IgD-negative memory B cell (primary cell): ENCODE results near the gene PLPP6. TPM values are rescaled to one million over a fixed set of nuclear protein-coding genes. Genes with fewer than 3 reads are reported as not detected.

Experiments
- H3K27ac Mint-ChIP-seq, 3 donors: one replicate each; pipeline ENCODE4 v1.8.0; 2020 to 2022; ENCODE audit warnings: mild to moderate bottlenecking in 3 of 3, mixed read lengths in 3 of 3, moderate library complexity in 1 of 3
- H3K27me3 Mint-ChIP-seq: one replicate; pipeline ENCODE4 v1.8.0; 2021; ENCODE audit warnings: mixed read lengths
- H3K36me3 Mint-ChIP-seq: one replicate; pipeline ENCODE4 v1.8.0; 2020; ENCODE audit warnings: mild to moderate bottlenecking, mixed read lengths
- H3K4me1 Mint-ChIP-seq, 3 donors: one replicate each; pipeline ENCODE4 v1.8.0; 2020 to 2022; ENCODE audit warnings: mixed read lengths in 3 of 3, mild to moderate bottlenecking in 1 of 3
- H3K4me3 Mint-ChIP-seq, 4 donors: one replicate each; pipeline ENCODE4 v1.8.0; 2020 to 2022; ENCODE audit warnings: mild to moderate bottlenecking in 4 of 4, mixed read lengths in 4 of 4, moderate library complexity in 3 of 4
- H3K9me3 Mint-ChIP-seq, 3 donors: one replicate each; pipeline ENCODE4 v1.8.0; 2020 to 2021; ENCODE audit warnings: mixed read lengths in 3 of 3, mild to moderate bottlenecking in 1 of 3
- polyA plus RNA-seq: library from polyadenylated mRNA; unstranded; fragments of 300-500 nt; fragmentation: Illumina TruSeq; gene quantifications from one replicate; pipeline ENCODE4 v1.2.3, GENCODE V29; 2021

The PLPP6 gene
- 2.2 TPM for polyA plus RNA-seq

DNA sequence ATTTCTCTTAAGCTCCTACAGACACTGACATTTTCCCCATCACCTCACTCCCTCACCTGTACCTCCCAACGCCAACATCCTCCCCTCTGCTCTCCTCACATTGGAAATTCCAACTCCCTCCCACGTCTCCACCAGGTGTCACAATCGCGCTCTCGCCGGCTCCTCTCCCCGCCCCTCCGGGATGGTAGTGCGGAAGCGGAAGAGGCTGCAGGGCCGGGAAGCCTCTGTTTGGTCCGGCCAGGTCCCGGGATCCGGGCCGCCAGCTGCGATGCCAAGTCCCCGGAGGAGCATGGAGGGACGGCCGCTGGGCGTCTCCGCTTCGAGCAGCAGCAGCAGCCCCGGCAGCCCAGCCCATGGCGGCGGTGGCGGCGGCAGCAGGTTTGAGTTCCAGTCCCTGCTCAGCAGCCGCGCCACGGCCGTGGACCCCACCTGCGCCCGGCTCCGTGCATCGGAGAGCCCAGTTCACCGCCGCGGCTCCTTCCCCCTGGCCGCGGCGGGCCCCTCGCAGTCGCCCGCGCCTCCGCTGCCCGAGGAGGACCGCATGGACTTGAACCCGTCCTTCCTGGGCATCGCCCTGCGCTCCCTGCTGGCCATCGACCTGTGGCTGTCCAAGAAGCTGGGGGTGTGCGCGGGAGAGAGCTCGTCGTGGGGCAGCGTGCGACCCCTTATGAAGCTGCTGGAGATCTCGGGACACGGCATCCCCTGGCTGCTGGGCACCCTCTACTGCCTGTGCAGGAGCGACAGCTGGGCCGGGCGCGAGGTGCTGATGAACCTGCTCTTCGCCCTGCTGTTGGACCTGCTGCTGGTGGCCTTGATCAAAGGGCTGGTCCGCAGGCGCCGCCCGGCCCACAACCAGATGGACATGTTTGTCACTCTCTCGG, at the start of gene PLPP6:
Gene PLPP6 (plus strand): TSS at position 187 of the 881 bp plus-strand sequence. CDS start 82 bp downstream, at position 269.
- H3K36me3 Mint-ChIP-seq = no peaks in the 10 kb centered on the region
- peaks cover 12% of the 10 kb centered on the region for H3K27me3 Mint-ChIP-seq
- peaks cover 0 to 1% (median 0%) of the 10 kb centered on the region in 3 donors for H3K9me3 Mint-ChIP-seq
- H3K27ac Mint-ChIP-seq = peak within 1 kb of the TSS; percentile 49 to 91 (median 88)
- H3K4me1 Mint-ChIP-seq = peaks cover 46 to 47% (median 47%) of the 10 kb centered on the region in 3 donors
- peak within 1 kb of the TSS; percentile 90 to 100 (median 97) for H3K4me3 Mint-ChIP-seq

- Mint-ChIP-seq H3K27me3 (peaks cover 2% of the 10 kb centered on the region), H3K9me3 (no peaks in the 10 kb centered on the region), H3K4me3 (no peak overlapping the region), H3K27ac (peak overlapping the region in 1 of 3 donors; percentile 16), H3K36me3 (no peaks in the 10 kb centered on the region), H3K4me1 (no peaks in the 10 kb centered on the region)
These were observed 47.5 kb upstream of the PLPP6 start for GRCh38 chr9:4614627-4615026.

- peaks cover 2% of the 10 kb centered on the region for H3K27me3 Mint-ChIP-seq
- H3K36me3 Mint-ChIP-seq = no peaks in the 10 kb centered on the region
- H3K4me1 Mint-ChIP-seq = peaks cover 0 to 3% (median 0%) of the 10 kb centered on the region in 3 donors
- H3K9me3 Mint-ChIP-seq = no peaks in the 10 kb centered on the region
- H3K27ac Mint-ChIP-seq = peak overlapping the region in 1 of 3 donors; percentile 16
- no peak overlapping the region for H3K4me3 Mint-ChIP-seq
These were observed 46.8 kb upstream of the PLPP6 start for GRCh38 chr9:4615251-4615650.

DNA sequence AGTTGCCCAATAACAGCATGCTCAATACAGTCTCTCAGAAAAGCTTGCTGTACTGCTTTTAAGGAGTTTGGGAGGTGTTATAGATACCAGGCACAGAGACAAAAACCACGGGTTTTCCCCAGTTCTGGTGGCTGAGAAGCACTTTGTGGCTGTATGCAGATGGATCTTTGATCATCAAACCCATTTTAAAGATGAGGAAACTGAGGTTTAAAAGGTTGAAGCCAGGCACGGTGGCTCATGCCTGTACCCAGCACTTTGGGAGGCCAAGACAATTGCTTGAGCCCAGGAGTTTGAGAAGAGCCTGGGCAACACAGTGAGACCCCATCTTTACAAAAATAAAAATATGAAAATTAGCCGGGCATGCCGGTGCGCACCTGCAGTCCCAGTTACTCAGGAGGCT, 46.3 kb upstream of the PLPP6 start:
- no peak overlapping the region for H3K4me3 Mint-ChIP-seq
- peaks cover 0 to 4% (median 0%) of the 10 kb centered on the region in 3 donors for H3K4me1 Mint-ChIP-seq
- H3K27ac Mint-ChIP-seq = no peak overlapping the region
- H3K27me3 Mint-ChIP-seq = peaks cover 6% of the 10 kb centered on the region
- H3K9me3 Mint-ChIP-seq = no peaks in the 10 kb centered on the region
- H3K36me3 Mint-ChIP-seq = no peaks in the 10 kb centered on the region

GRCh38 chr9:4617752-4618151, 44.3 kb upstream of the PLPP6 start:
- no peaks in the 10 kb centered on the region for H3K9me3 Mint-ChIP-seq
- H3K27me3 Mint-ChIP-seq = peaks cover 6% of the 10 kb centered on the region
- no peak overlapping the region for H3K4me3 Mint-ChIP-seq
- H3K27ac Mint-ChIP-seq = no peak overlapping the region
- peaks cover 0 to 4% (median 0%) of the 10 kb centered on the region in 3 donors for H3K4me1 Mint-ChIP-seq
- no peaks in the 10 kb centered on the region for H3K36me3 Mint-ChIP-seq

GRCh38 chr9:4618700-4619099, 43.4 kb upstream of the PLPP6 start:
- no peak overlapping the region for H3K27ac Mint-ChIP-seq
- H3K27me3 Mint-ChIP-seq = peaks cover 6% of the 10 kb centered on the region
- H3K36me3 Mint-ChIP-seq = no peaks in the 10 kb centered on the region
- no peak overlapping the region for H3K4me3 Mint-ChIP-seq
- H3K4me1 Mint-ChIP-seq = peaks cover 0 to 4% (median 0%) of the 10 kb centered on the region in 3 donors
- no peaks in the 10 kb centered on the region for H3K9me3 Mint-ChIP-seq

- no peak overlapping the region for H3K4me3 Mint-ChIP-seq
- H3K36me3 Mint-ChIP-seq = no peaks in the 10 kb centered on the region
- peak overlapping the region in 1 of 3 donors; percentile 32 for H3K27ac Mint-ChIP-seq
- H3K9me3 Mint-ChIP-seq = no peaks in the 10 kb centered on the region
- H3K27me3 Mint-ChIP-seq = peaks cover 6% of the 10 kb centered on the region
- peaks cover 0 to 4% (median 0%) of the 10 kb centered on the region in 3 donors for H3K4me1 Mint-ChIP-seq
These were observed 41.9 kb upstream of the PLPP6 start for GRCh38 chr9:4620057-4620765.

- H3K27me3 Mint-ChIP-seq = peaks cover 6% of the 10 kb centered on the region
- H3K27ac Mint-ChIP-seq = peak overlapping the region in 1 of 3 donors; percentile 32
- H3K4me1 Mint-ChIP-seq = peaks cover 0 to 4% (median 0%) of the 10 kb centered on the region in 3 donors
- no peaks in the 10 kb centered on the region for H3K36me3 Mint-ChIP-seq
- no peaks in the 10 kb centered on the region for H3K9me3 Mint-ChIP-seq
- H3K4me3 Mint-ChIP-seq = no peak overlapping the region
These were observed 41.1 kb upstream of the PLPP6 start for GRCh38 chr9:4620881-4621555.

- no peak overlapping the region for H3K27ac Mint-ChIP-seq
These were observed 40.1 kb upstream of the PLPP6 start for GRCh38 chr9:4622016-4622415.

DNA sequence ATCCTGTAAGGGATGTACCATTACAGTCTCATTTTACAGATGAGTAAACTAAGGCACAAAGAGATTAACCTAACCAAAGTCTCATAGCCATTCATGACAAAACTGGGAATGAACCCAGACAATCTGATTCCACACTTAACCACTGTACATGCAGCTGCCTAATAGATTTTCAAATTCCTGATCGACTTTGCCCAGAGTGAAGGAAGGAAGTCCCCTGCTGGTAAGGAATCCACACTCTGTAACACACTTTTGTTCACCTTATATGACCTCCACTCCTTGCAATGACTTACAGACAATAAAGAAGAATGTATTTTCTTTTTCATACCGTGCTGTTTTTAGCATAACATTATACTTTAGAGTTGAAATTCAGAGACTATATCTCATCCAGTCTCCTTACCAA, 31.3 kb upstream of the PLPP6 start:
- Mint-ChIP-seq H3K9me3 (no peaks in the 10 kb centered on the region), H3K27me3 (no peaks in the 10 kb centered on the region), H3K4me1 (no peaks in the 10 kb centered on the region), H3K4me3 (no peak overlapping the region), H3K36me3 (no peaks in the 10 kb centered on the region), H3K27ac (no peak overlapping the region)

More at GRCh38 chr9:4622016-4622415, 40.1 kb upstream of the PLPP6 start:
- peaks cover 0 to 4% (median 0%) of the 10 kb centered on the region in 3 donors for H3K4me1 Mint-ChIP-seq
- peak overlapping the region in 1 of 4 donors; percentile 27 for H3K4me3 Mint-ChIP-seq
- H3K27me3 Mint-ChIP-seq = peaks cover 6% of the 10 kb centered on the region
- H3K9me3 Mint-ChIP-seq = no peaks in the 10 kb centered on the region
- no peaks in the 10 kb centered on the region for H3K36me3 Mint-ChIP-seq

GRCh38 chr9:4638968-4639367, 23.1 kb upstream of the PLPP6 start:
- Mint-ChIP-seq H3K9me3 (no peaks in the 10 kb centered on the region), H3K27ac (no peak overlapping the region), H3K4me3 (no peak overlapping the region), H3K36me3 (no peaks in the 10 kb centered on the region), H3K4me1 (no peaks in the 10 kb centered on the region), H3K27me3 (peaks cover 6% of the 10 kb centered on the region)

DNA sequence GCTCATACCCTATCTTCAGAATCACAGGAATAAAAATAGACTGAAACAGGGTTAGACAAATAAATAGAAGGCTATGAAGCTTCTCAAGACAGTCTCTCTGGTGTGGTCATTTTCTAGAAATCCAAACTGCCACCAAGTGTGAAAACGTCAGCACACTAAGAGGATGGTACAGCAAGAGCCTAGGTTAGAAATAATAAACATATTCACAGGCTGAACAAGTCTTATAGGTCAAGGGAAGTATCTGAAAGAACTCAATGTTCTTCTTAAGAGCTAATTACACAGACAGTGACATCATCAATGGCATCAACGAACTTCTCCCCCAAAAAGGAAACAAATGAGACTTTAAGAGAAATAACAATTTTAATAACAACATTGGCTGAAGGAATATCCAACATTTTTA, 22.7 kb upstream of the PLPP6 start:
- H3K27me3 Mint-ChIP-seq = peaks cover 6% of the 10 kb centered on the region
- no peaks in the 10 kb centered on the region for H3K4me1 Mint-ChIP-seq
- H3K27ac Mint-ChIP-seq = no peak overlapping the region
- H3K36me3 Mint-ChIP-seq = no peaks in the 10 kb centered on the region
- H3K9me3 Mint-ChIP-seq = no peaks in the 10 kb centered on the region
- no peak overlapping the region for H3K4me3 Mint-ChIP-seq

DNA sequence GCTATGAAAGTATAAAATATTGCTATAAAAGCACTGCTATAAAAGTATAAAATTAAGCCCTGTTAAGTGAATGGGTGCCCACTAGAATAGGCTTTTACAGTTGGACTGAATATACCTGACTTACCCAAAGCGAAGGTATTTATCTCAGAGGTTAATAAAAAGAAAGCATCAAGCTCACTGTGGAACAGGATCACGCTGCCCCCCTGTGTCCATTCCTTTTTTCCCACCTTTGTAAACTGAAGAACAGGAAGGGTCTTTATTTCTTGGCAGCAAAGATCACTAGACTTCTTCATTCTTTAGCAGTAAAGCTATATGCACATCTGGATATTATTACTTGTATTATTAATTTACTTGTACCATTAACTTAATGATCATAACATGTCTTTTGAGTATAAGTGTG, 22.1 kb upstream of the PLPP6 start:
- Mint-ChIP-seq H3K27ac (no peak overlapping the region), H3K4me3 (no peak overlapping the region), H3K36me3 (no peaks in the 10 kb centered on the region), H3K27me3 (peaks cover 6% of the 10 kb centered on the region), H3K9me3 (no peaks in the 10 kb centered on the region), H3K4me1 (peaks cover 0 to 2% (median 0%) of the 10 kb centered on the region in 3 donors)

DNA sequence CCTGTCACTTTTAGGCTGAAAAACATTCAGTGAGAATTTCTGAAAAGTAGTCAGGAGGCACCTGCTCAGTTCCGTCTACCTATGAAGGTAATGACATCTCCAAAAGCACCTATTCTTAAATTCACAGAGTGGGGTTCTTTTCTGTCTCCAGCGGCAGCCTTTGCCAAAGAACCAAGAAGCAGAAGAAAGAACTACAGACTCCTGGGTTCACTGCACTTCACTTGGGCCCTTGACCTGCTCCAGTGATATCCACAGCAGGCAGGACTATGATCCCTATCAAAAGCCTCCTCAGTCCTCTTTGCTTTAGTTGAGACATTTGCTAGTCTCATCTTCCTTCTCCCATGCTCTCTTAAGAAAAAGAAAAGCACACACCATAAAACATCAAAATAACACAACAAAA, 19.7 kb upstream of the PLPP6 start:
- Mint-ChIP-seq H3K27me3 (peaks cover 6% of the 10 kb centered on the region), H3K9me3 (no peaks in the 10 kb centered on the region), H3K4me3 (no peak overlapping the region), H3K36me3 (no peaks in the 10 kb centered on the region), H3K27ac (no peak overlapping the region), H3K4me1 (peaks cover 0 to 2% (median 0%) of the 10 kb centered on the region in 3 donors)

DNA sequence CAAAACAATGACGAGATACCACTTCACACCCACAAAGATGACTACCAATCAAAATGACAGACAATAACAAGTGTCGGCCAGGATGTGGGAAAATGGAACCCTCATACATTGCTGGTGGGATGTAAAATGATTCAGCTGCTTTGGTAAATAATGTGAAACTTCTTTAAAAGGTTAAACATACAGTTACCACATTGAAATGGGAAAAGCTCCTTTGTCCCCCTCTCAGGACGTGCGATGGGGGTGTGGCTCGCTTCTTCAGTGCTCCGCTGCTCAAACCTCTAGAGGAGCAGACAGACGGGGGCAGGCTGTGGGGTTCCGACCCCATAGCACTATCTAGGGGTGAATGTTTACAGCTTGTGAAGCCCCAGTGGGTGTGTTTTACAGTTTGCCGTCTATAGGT, 8.0 kb upstream of the PLPP6 start:
- peaks cover 18% of the 10 kb centered on the region for H3K27me3 Mint-ChIP-seq
- no peak overlapping the region for H3K27ac Mint-ChIP-seq
- H3K36me3 Mint-ChIP-seq = no peaks in the 10 kb centered on the region
- no peaks in the 10 kb centered on the region for H3K4me1 Mint-ChIP-seq
- peaks cover 0 to 1% (median 0%) of the 10 kb centered on the region in 3 donors for H3K9me3 Mint-ChIP-seq
- H3K4me3 Mint-ChIP-seq = no peak overlapping the region
